Osteocyte (in vitro differentiated cells): ENCODE measurements around the gene MSL3. TPM values are rescaled to one million over a fixed set of nuclear protein-coding genes. Genes with fewer than 3 reads are reported as not detected.

Experiments used
- DNase-seq: peaks from one replicate; pipeline ENCODE4 v3.0.0; 2021; ENCODE audit warnings: mixed read lengths; ENCODE audit not compliant: unreplicated experiment; ENCODE audit errors: extremely low spot score
- H3K27ac Mint-ChIP-seq: one replicate; pipeline ENCODE4 v1.8.0; 2021; ENCODE audit warnings: mild to moderate bottlenecking, mixed read lengths; ENCODE audit not compliant: unreplicated experiment
- H3K27me3 Mint-ChIP-seq: one replicate; pipeline ENCODE4 v1.8.0; 2021; ENCODE audit warnings: mixed read lengths; ENCODE audit not compliant: unreplicated experiment
- H3K36me3 Mint-ChIP-seq: one replicate; pipeline ENCODE4 v1.8.0; 2021; ENCODE audit warnings: mixed read lengths; ENCODE audit not compliant: unreplicated experiment
- H3K4me1 Mint-ChIP-seq: one replicate; pipeline ENCODE4 v1.8.0; 2021; ENCODE audit warnings: mixed read lengths; ENCODE audit not compliant: unreplicated experiment
- H3K4me3 Mint-ChIP-seq: one replicate; pipeline ENCODE4 v1.8.0; 2021; ENCODE audit warnings: mild to moderate bottlenecking, moderate library complexity, mixed read lengths; ENCODE audit not compliant: unreplicated experiment
- H3K9me3 Mint-ChIP-seq: one replicate; pipeline ENCODE4 v1.8.0; 2021; ENCODE audit warnings: mixed read lengths; ENCODE audit not compliant: unreplicated experiment
- CTCF ChIP-seq: fragments of 200-600 bp; sonication (generic); IDR thresholded peaks from 2 replicates; pipeline ENCODE4 v1.5.0; 2021; ENCODE audit warnings: antibody characterized with exemption, mild to moderate bottlenecking, moderate library complexity
- total RNA-seq: library from RNA; stranded (reverse); gene quantifications from 2 replicates; pipeline ENCODE4 v1.2.1, GENCODE V29; 2021

Gene MSL3
- total RNA-seq, 1 donor from 2014 or later = 27.8 TPM

- TF ChIP-seq CTCF = no peak
- no peak overlapping the region for H3K4me3 Mint-ChIP-seq
- H3K36me3 Mint-ChIP-seq = no peaks in the 10 kb centered on the region
These were observed 29.5 kb upstream of the MSL3 start for GRCh38 chrX:11728556-11728955.

DNA sequence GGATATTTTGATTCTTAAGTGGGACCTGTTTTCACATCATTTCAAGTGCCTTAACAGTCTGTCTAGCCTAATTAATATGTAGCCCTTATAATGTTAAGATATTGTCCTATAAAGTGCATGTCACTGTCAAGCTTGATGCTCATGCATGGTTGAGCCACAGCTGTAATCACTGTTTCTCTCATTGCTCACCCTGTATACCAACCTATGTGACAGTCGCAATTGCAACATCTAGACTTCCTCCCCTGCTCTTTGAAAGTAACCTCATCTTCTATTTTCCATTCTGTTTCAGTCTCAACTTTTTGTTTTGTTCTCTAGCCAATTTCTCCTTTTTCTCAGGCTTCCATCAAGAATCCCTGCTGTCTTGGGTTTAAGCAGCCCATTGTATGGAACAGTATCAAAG lies 24.4 kb upstream of the MSL3 start:
- Mint-ChIP-seq H3K27me3 (peaks cover 21% of the 10 kb centered on the region), H3K4me3 (no peak overlapping the region), H3K36me3 (no peaks in the 10 kb centered on the region), H3K27ac (no peak overlapping the region), H3K4me1 (no peaks in the 10 kb centered on the region), H3K9me3 (no peaks in the 10 kb centered on the region)
- DNase-seq = no peak
- no peak for TF ChIP-seq CTCF

More at GRCh38 chrX:11728556-11728955, 29.5 kb upstream of the MSL3 start:
- no peak for DNase-seq
- Mint-ChIP-seq H3K4me1 (no peaks in the 10 kb centered on the region), H3K27ac (no peak overlapping the region), H3K9me3 (no peaks in the 10 kb centered on the region), H3K27me3 (peaks cover 15% of the 10 kb centered on the region)

- H3K9me3 Mint-ChIP-seq = no peaks in the 10 kb centered on the region
- no peaks in the 10 kb centered on the region for H3K36me3 Mint-ChIP-seq
- no peak for DNase-seq
- H3K27ac Mint-ChIP-seq = no peak overlapping the region
- peaks cover 14% of the 10 kb centered on the region for H3K27me3 Mint-ChIP-seq
- no peak overlapping the region for H3K4me3 Mint-ChIP-seq
- no peaks in the 10 kb centered on the region for H3K4me1 Mint-ChIP-seq
- no peak for TF ChIP-seq CTCF
These were observed 18.3 kb upstream of the MSL3 start for GRCh38 chrX:11739776-11740175.

- TF ChIP-seq CTCF = no peak
- DNase-seq = no peak
- peaks cover 14% of the 10 kb centered on the region for H3K27me3 Mint-ChIP-seq
- H3K9me3 Mint-ChIP-seq = no peaks in the 10 kb centered on the region
- H3K27ac Mint-ChIP-seq = no peak overlapping the region
- H3K4me3 Mint-ChIP-seq = no peak overlapping the region
- no peaks in the 10 kb centered on the region for H3K4me1 Mint-ChIP-seq
- H3K36me3 Mint-ChIP-seq = no peaks in the 10 kb centered on the region
These were observed 17.2 kb upstream of the MSL3 start for GRCh38 chrX:11740794-11741193.

DNA sequence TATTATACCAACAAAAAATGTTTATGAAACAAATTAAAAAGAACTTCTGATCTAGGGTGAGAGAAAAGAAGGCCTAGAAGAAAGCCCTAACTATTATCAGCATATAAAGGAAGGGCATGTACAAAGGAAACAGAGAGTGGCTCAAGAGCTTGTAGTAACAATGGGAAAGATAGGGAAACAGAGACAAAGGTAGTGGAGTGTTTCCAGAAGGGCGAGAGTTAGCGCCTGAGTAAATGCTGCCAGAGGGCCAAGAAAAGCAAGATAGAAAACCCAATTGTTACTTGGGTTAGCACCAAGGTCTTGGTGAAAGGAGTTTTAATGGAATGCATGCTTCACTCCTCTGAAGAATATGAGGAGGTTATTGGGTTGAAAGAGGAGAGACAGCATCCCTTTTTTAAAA lies 16.5 kb upstream of the MSL3 start:
- no peak overlapping the region for H3K4me3 Mint-ChIP-seq
- no peaks in the 10 kb centered on the region for H3K36me3 Mint-ChIP-seq
- no peak for DNase-seq
- no peak for TF ChIP-seq CTCF
- no peaks in the 10 kb centered on the region for H3K9me3 Mint-ChIP-seq
- H3K27ac Mint-ChIP-seq = no peak overlapping the region
- H3K4me1 Mint-ChIP-seq = no peaks in the 10 kb centered on the region
- peaks cover 14% of the 10 kb centered on the region for H3K27me3 Mint-ChIP-seq
